Inferior parietal cortex (tissue), 1 donor: ENCODE measurements around the gene REV3L.

Experiments used
- DNase-seq: peaks from one replicate; pipeline ENCODE4 v3.0.0-alpha.2; 2016; ENCODE audit errors: extremely low spot score

Gene REV3L

GRCh38 chr6:111468329-111469012 lies 14.5 kb downstream of the REV3L start:
- DNase-seq: no peak

- no peak for DNase-seq
Measured at GRCh38 chr6:111464184-111464583, 18.8 kb downstream of the REV3L start.

GRCh38 chr6:111462770-111463391 lies 20.1 kb downstream of the REV3L start:
- DNase-seq: no peak

GRCh38 chr6:111461860-111462259 lies 21.2 kb downstream of the REV3L start:
- DNase-seq: no peak

GRCh38 chr6:111458670-111459232 lies 24.3 kb downstream of the REV3L start:
- no peak for DNase-seq

GRCh38 chr6:111456208-111456607 lies 26.8 kb downstream of the REV3L start:
- no peak for DNase-seq

- DNase-seq: no peak
Measured at GRCh38 chr6:111450636-111451035, 32.4 kb downstream of the REV3L start.

GRCh38 chr6:111450087-111450486 lies 32.9 kb downstream of the REV3L start:
- no peak for DNase-seq

GRCh38 chr6:111449129-111449528 lies 33.9 kb downstream of the REV3L start:
- DNase-seq: no peak

- no peak for DNase-seq
Measured at GRCh38 chr6:111447051-111447450, 36.0 kb downstream of the REV3L start.

- DNase-seq: no peak
Measured at GRCh38 chr6:111445861-111446267, 37.2 kb downstream of the REV3L start.

GRCh38 chr6:111444794-111445193 lies 38.2 kb downstream of the REV3L start:
- no peak for DNase-seq

- DNase-seq: no peak
Measured at GRCh38 chr6:111441678-111442243, 41.3 kb downstream of the REV3L start.

- DNase-seq: no peak
Measured at GRCh38 chr6:111439171-111439570, 43.8 kb downstream of the REV3L start.

- no peak for DNase-seq
Measured at GRCh38 chr6:111437573-111437972, 45.4 kb downstream of the REV3L start.

- no peak for DNase-seq
Measured at GRCh38 chr6:111432511-111432910, 50.5 kb downstream of the REV3L start.

GRCh38 chr6:111430605-111431376 lies 52.2 kb downstream of the REV3L start:
- DNase-seq: no peak

- no peak for DNase-seq
Measured at GRCh38 chr6:111429571-111429970, 53.4 kb downstream of the REV3L start.

GRCh38 chr6:111428811-111429210 lies 54.2 kb downstream of the REV3L start:
- no peak for DNase-seq

- DNase-seq: no peak
Measured at GRCh38 chr6:111427341-111428116, 55.5 kb downstream of the REV3L start.
